WTC11 (cell line): ENCODE measurements around the gene ZGLP1. TPM values are rescaled to one million over a fixed set of nuclear protein-coding genes. Genes with fewer than 3 reads are reported as not detected.

Experiments used
- ATAC-seq: fragments of 200-7000 bp; cut with Tn5 transposase; 2 replicates; pipeline ENCODE4 v1.10.0; 2021; ENCODE audit warnings: mild to moderate bottlenecking, moderate library complexity
- CTCF ChIA-PET: fragments of 300-600 bp; sonication (Branson Sonifier 250); formaldehyde crosslinking; loops from one replicate; lab custom pipeline; 2021; ENCODE audit warnings: antibody characterized with exemption; lab: Charles Lee
- POLR2A ChIA-PET: fragments of 350-600 bp; sonication (Branson Sonifier 250); formaldehyde crosslinking; loops from one replicate; lab custom pipeline; 2021; ENCODE audit warnings: antibody characterized with exemption; lab: Charles Lee
- DNase-seq: peaks from one replicate; pipeline ENCODE4 v3.0.0; 2021; ENCODE audit warnings: low spot score
- H3K27ac Mint-ChIP-seq: 2 replicates; pipeline ENCODE4 v1.8.0; 2021; ENCODE audit warnings: mixed read lengths
- H3K27me3 Mint-ChIP-seq: 2 replicates; pipeline ENCODE4 v1.8.0; 2021; ENCODE audit warnings: low read depth, mild to moderate bottlenecking, moderate library complexity, mixed read lengths
- H3K36me3 Mint-ChIP-seq: 2 replicates; pipeline ENCODE4 v1.8.0; 2021; ENCODE audit warnings: mixed read lengths
- H3K4me1 Mint-ChIP-seq: 2 replicates; pipeline ENCODE4 v1.8.0; 2022; ENCODE audit warnings: mixed read lengths
- H3K4me3 Mint-ChIP-seq: 2 replicates; pipeline ENCODE4 v1.8.0; 2021; ENCODE audit warnings: mild to moderate bottlenecking, moderate library complexity, mixed read lengths
- H3K9me3 Mint-ChIP-seq: 2 replicates; pipeline ENCODE4 v1.8.0; 2021; ENCODE audit warnings: mixed read lengths
- ATF6 ChIP-seq: sonication (generic); formaldehyde crosslinking; IDR thresholded peaks from 2 replicates; pipeline ENCODE4 v1.8.1; 2023; ENCODE audit warnings: mild to moderate bottlenecking, missing genetic modification reagents
- CDX4 ChIP-seq: fragments of 250-450 bp; sonication (Bioruptor Pico); IDR thresholded peaks from 2 replicates; pipeline ENCODE4 v1.9.0; 2021; ENCODE audit warnings: moderate library complexity, mild to moderate bottlenecking, inconsistent platforms, borderline replicate concordance
- HMGA2 ChIP-seq: fragments of 250-450 bp; sonication (Bioruptor Pico); IDR thresholded peaks from 2 replicates; pipeline ENCODE4 v1.4.0; 2021; ENCODE audit warnings: mild to moderate bottlenecking, moderate library complexity
- JUN ChIP-seq: sonication (generic); formaldehyde crosslinking; IDR thresholded peaks from 2 replicates; pipeline ENCODE4 v1.8.0; 2023; ENCODE audit warnings: mild to moderate bottlenecking, missing genetic modification reagents
- PRDM15 ChIP-seq: sonication (generic); formaldehyde crosslinking; IDR thresholded peaks from 2 replicates; pipeline ENCODE4 v1.8.0; 2022; ENCODE audit warnings: missing genetic modification reagents
- PRRX2 ChIP-seq: fragments of 250-450 bp; sonication (Bioruptor Pico); IDR thresholded peaks from 2 replicates; pipeline ENCODE4 v1.8.0; 2021; ENCODE audit warnings: mild to moderate bottlenecking
- SMAD4 ChIP-seq: sonication (generic); formaldehyde crosslinking; IDR thresholded peaks from 2 replicates; pipeline ENCODE4 v1.8.0; 2022; ENCODE audit warnings: mild to moderate bottlenecking, missing genetic modification reagents
- ZMAT4 ChIP-seq: fragments of 250-450 bp; sonication (Bioruptor Pico); IDR thresholded peaks from 2 replicates; pipeline ENCODE4 v1.9.0; 2021; ENCODE audit warnings: mild to moderate bottlenecking
- ZNF121 ChIP-seq: sonication (generic); formaldehyde crosslinking; IDR thresholded peaks from 2 replicates; pipeline ENCODE4 v1.8.0; 2023; ENCODE audit warnings: missing genetic modification reagents
- ZNF425 ChIP-seq: fragments of 250-450 bp; sonication (Bioruptor Pico); conservative IDR thresholded peaks from 2 replicates; pipeline ENCODE4 v1.9.0; 2021; ENCODE audit warnings: mild to moderate bottlenecking
- ZNF512 ChIP-seq: sonication (generic); formaldehyde crosslinking; IDR thresholded peaks from 2 replicates; pipeline ENCODE4 v1.8.1; 2022; ENCODE audit warnings: missing genetic modification reagents, borderline replicate concordance
- ZNF671 ChIP-seq: fragments of 250-450 bp; sonication (Bioruptor Pico); IDR thresholded peaks from 2 replicates; pipeline ENCODE4 v1.8.0; 2021; ENCODE audit warnings: mild to moderate bottlenecking
- ZSCAN18 ChIP-seq: fragments of 250-450 bp; sonication (Bioruptor Pico); IDR thresholded peaks from 2 replicates; pipeline ENCODE4 v2.1.2; 2022; ENCODE audit warnings: mild to moderate bottlenecking, moderate library complexity
- total RNA-seq: library from RNA; stranded (reverse); gene quantifications from 3 replicates; pipeline ENCODE4 v1.2.3, GENCODE V29; 2021
- TF ChIP-seq, protein P1 (sequence below): fragments of 250-450 bp; sonication (Bioruptor Pico); IDR thresholded peaks from 2 replicates; pipeline ENCODE4 v1.9.0; 2021; ENCODE audit warnings: mild to moderate bottlenecking, borderline replicate concordance

Gene ZGLP1
- total RNA-seq, 1 experiment from 2014 or later: 5.9 TPM

DNA sequence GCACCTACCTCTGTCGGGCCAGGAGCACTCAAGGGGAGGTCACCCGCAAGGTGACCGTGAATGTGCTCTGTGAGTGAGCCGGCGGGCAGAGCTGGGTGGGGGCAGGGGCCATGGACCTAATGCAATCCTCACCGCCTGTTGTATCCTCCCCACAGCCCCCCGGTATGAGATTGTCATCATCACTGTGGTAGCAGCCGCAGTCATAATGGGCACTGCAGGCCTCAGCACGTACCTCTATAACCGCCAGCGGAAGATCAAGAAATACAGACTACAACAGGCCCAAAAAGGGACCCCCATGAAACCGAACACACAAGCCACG is 24.7 kb downstream of the ZGLP1 start (continued):
- TF ChIP-seq ZNF425 (CRISPR knock-in tag) (no peak), HMGA2 (no peak), JUN (CRISPR knock-in tag) (no peak), PRDM15 (CRISPR knock-in tag) (no peak), ZNF512 (no peak), CDX4 (CRISPR knock-in tag) (no peak), ZNF671 (CRISPR knock-in tag) (no peak), ATF6 (CRISPR knock-in tag) (no peak), SMAD4 (CRISPR knock-in tag) (no peak), ZNF121 (CRISPR knock-in tag) (no peak)

GRCh38 chr19:10284065-10284959 is 25.3 kb downstream of the ZGLP1 start:
- ATAC-seq: no peak
- Mint-ChIP-seq H3K4me3 (no peak overlapping the region), H3K27me3 (peaks cover 35% of the 10 kb centered on the region), H3K4me1 (peaks cover 17% of the 10 kb centered on the region), H3K36me3 (no peaks in the 10 kb centered on the region; the same call in 1 of the 2 replicates), H3K9me3 (no peaks in the 10 kb centered on the region), H3K27ac (no peak overlapping the region)
- POLR2A ChIA-PET: no interaction called here
- DNase-seq: no peak
- CTCF ChIA-PET: interaction anchor here (1.0 to 1.1 kb wide), 2 partner anchors 14 to 25 kb away, joined by 3 to 4 read pairs; partner anchors contain the start of gene ICAM1
- TF ChIP-seq PRRX2 (no peak), SMAD4 (CRISPR knock-in tag) (no peak), HMGA2 (no peak), ZSCAN18 (CRISPR knock-in tag) (no peak), ZNF512 (no peak), ZMAT4 (CRISPR knock-in tag) (no peak)
- TF ChIP-seq, protein P1, sequence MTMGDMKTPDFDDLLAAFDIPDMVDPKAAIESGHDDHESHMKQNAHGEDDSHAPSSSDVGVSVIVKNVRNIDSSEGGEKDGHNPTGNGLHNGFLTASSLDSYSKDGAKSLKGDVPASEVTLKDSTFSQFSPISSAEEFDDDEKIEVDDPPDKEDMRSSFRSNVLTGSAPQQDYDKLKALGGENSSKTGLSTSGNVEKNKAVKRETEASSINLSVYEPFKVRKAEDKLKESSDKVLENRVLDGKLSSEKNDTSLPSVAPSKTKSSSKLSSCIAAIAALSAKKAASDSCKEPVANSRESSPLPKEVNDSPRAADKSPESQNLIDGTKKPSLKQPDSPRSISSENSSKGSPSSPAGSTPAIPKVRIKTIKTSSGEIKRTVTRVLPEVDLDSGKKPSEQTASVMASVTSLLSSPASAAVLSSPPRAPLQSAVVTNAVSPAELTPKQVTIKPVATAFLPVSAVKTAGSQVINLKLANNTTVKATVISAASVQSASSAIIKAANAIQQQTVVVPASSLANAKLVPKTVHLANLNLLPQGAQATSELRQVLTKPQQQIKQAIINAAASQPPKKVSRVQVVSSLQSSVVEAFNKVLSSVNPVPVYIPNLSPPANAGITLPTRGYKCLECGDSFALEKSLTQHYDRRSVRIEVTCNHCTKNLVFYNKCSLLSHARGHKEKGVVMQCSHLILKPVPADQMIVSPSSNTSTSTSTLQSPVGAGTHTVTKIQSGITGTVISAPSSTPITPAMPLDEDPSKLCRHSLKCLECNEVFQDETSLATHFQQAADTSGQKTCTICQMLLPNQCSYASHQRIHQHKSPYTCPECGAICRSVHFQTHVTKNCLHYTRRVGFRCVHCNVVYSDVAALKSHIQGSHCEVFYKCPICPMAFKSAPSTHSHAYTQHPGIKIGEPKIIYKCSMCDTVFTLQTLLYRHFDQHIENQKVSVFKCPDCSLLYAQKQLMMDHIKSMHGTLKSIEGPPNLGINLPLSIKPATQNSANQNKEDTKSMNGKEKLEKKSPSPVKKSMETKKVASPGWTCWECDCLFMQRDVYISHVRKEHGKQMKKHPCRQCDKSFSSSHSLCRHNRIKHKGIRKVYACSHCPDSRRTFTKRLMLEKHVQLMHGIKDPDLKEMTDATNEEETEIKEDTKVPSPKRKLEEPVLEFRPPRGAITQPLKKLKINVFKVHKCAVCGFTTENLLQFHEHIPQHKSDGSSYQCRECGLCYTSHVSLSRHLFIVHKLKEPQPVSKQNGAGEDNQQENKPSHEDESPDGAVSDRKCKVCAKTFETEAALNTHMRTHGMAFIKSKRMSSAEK (CRISPR knock-in tag): no peak
